ENCODE results near the gene DCBLD2. TPM values are rescaled to one million over a fixed set of nuclear protein-coding genes. Genes with fewer than 3 reads are reported as not detected.

DCBLD2 gene
- total RNA-seq, 1 experiment from 2014 or later, result 178 TPM

- BruUV-seq (replicated peaks), result no TSS peak
- CTCF ChIA-PET, result interaction anchor here (0.5 to 1.2 kb wide), 3 partner anchors 13 to 759 kb away, joined by 4 to 5 read pairs (median 4); no protein-coding TSS in a partner anchor
- Mint-ChIP-seq H3K36me3 (ENCODE audit: insufficient read depth, unreplicated experiment) (no peaks in the 10 kb centered on the region), H3K4me3 (ENCODE audit: low read depth, unreplicated experiment) (peak overlapping the region; percentile 21), H3K9me3 (ENCODE audit: low read depth, unreplicated experiment) (no peaks in the 10 kb centered on the region), H3K27me3 (ENCODE audit: unreplicated experiment) (no peaks in the 10 kb centered on the region), H3K27ac (ENCODE audit: unreplicated experiment) (peak overlapping the region; percentile 60), H3K4me1 (ENCODE audit: low read depth, unreplicated experiment) (peaks cover 36% of the 10 kb centered on the region)
- DNase-seq, result peak; percentile 11
- intact Hi-C loops (cut with micrococcal nuclease; ENCODE audit: unreplicated experiment), result loop anchor here (5.0 kb wide), 1 partner anchor 36 kb away; no protein-coding TSS in a partner anchor
- no peak for TF ChIP-seq CTCF (IDR thresholded peaks at IDR 0.05; ENCODE audit: unreplicated experiment)
These were observed 123.7 kb downstream of the DCBLD2 start for GRCh38 chr3:98777801-98778220.

- no peaks in the 10 kb centered on the region for H3K9me3 Mint-ChIP-seq (ENCODE audit: low read depth, unreplicated experiment)
- intact Hi-C loops (cut with micrococcal nuclease; ENCODE audit: unreplicated experiment), result loop anchor here (5.0 kb wide), 1 partner anchor 35 kb away; no protein-coding TSS in a partner anchor
- no peaks in the 10 kb centered on the region for H3K36me3 Mint-ChIP-seq (ENCODE audit: insufficient read depth, unreplicated experiment)
- CTCF ChIA-PET, result interaction anchor here (0.5 to 1.2 kb wide), 3 partner anchors 13 to 759 kb away, joined by 4 to 5 read pairs (median 4); no protein-coding TSS in a partner anchor
- peaks cover 36% of the 10 kb centered on the region for H3K4me1 Mint-ChIP-seq (ENCODE audit: low read depth, unreplicated experiment)
- no TSS peak for BruUV-seq (replicated peaks)
- H3K4me3 Mint-ChIP-seq (ENCODE audit: low read depth, unreplicated experiment), result peak overlapping the region; percentile 21
- no peaks in the 10 kb centered on the region for H3K27me3 Mint-ChIP-seq (ENCODE audit: unreplicated experiment)
- DNase-seq, result peak; percentile 62
- peak overlapping the region; percentile 60 for H3K27ac Mint-ChIP-seq (ENCODE audit: unreplicated experiment)
- TF ChIP-seq CTCF (IDR thresholded peaks at IDR 0.05; ENCODE audit: unreplicated experiment), result no peak
These were observed 124.2 kb downstream of the DCBLD2 start for GRCh38 chr3:98777286-98777685.

GRCh38 chr3:98776140-98776493 is 125.4 kb downstream of the DCBLD2 start:
- CTCF ChIA-PET, result no interaction called here
- Mint-ChIP-seq H3K36me3 (ENCODE audit: insufficient read depth, unreplicated experiment) (no peaks in the 10 kb centered on the region), H3K9me3 (ENCODE audit: low read depth, unreplicated experiment) (no peaks in the 10 kb centered on the region), H3K27ac (ENCODE audit: unreplicated experiment) (no peak overlapping the region), H3K27me3 (ENCODE audit: unreplicated experiment) (no peaks in the 10 kb centered on the region), H3K4me3 (ENCODE audit: low read depth, unreplicated experiment) (no peak overlapping the region), H3K4me1 (ENCODE audit: low read depth, unreplicated experiment) (peaks cover 36% of the 10 kb centered on the region)
- no peak for TF ChIP-seq CTCF (IDR thresholded peaks at IDR 0.05; ENCODE audit: unreplicated experiment)
- intact Hi-C loops (cut with micrococcal nuclease; ENCODE audit: unreplicated experiment), result loop anchor here (5.0 kb wide), 1 partner anchor 34 kb away; no protein-coding TSS in a partner anchor
- BruUV-seq (replicated peaks), result no TSS peak
- no peak for DNase-seq

- no peak overlapping the region for H3K4me3 Mint-ChIP-seq (ENCODE audit: low read depth, unreplicated experiment)
- no TSS peak for BruUV-seq (replicated peaks)
- H3K9me3 Mint-ChIP-seq (ENCODE audit: low read depth, unreplicated experiment), result no peaks in the 10 kb centered on the region
These were observed 125.9 kb downstream of the DCBLD2 start for GRCh38 chr3:98775459-98776139.

More at GRCh38 chr3:98775459-98776139, 125.9 kb downstream of the DCBLD2 start:
- CTCF ChIA-PET, result no interaction called here
- Mint-ChIP-seq H3K4me1 (ENCODE audit: low read depth, unreplicated experiment) (peaks cover 36% of the 10 kb centered on the region), H3K36me3 (ENCODE audit: insufficient read depth, unreplicated experiment) (no peaks in the 10 kb centered on the region), H3K27me3 (ENCODE audit: unreplicated experiment) (no peaks in the 10 kb centered on the region), H3K27ac (ENCODE audit: unreplicated experiment) (no peak overlapping the region)
- intact Hi-C loops (cut with micrococcal nuclease; ENCODE audit: unreplicated experiment), result loop anchor here (5.0 kb wide), 1 partner anchor 33 kb away; no protein-coding TSS in a partner anchor
- DNase-seq, result no peak
- TF ChIP-seq CTCF (IDR thresholded peaks at IDR 0.05; ENCODE audit: unreplicated experiment), result no peak

Measured in Calu3 (cell line).